AG04450 (cell line): ENCODE results near the gene SENP1. TPM values are rescaled to one million over a fixed set of nuclear protein-coding genes. Genes with fewer than 3 reads are reported as not detected.

ENCODE experiments used
- CTCF ChIA-PET: fragments of 300-600, 350-600 bp; formaldehyde crosslinking; extraction: SDS; loops from one replicate; lab custom pipeline; 2022; ENCODE audit warnings: antibody characterized with exemption, inconsistent platforms; lab: Charles Lee
- POLR2A ChIA-PET: fragments of 350-600 bp; formaldehyde crosslinking; extraction: SDS; loops from one replicate; lab custom pipeline; 2021; ENCODE audit warnings: antibody characterized with exemption, inconsistent platforms; lab: Yijun Ruan, JAX
- DNase-seq: peaks from one replicate; pipeline ENCODE4 v3.0.0-alpha.2; 2011; ENCODE audit warnings: low read depth, low spot score
- H3K27ac ChIP-seq: one replicate; pipeline ENCODE4 v1.5.1; 2012; ENCODE audit warnings: low read depth, low read length, control low read depth
- H3K27me3 ChIP-seq: one replicate; pipeline ENCODE4 v1.6.0; 2012; ENCODE audit warnings: low read length; ENCODE audit not compliant: control insufficient read depth, insufficient read depth
- H3K4me3 ChIP-seq: 2 replicates; pipeline ENCODE4 v1.5.1; 2011; ENCODE audit warnings: mild to moderate bottlenecking, low read depth, low read length, control low read depth
- H3K9me3 ChIP-seq: 2 replicates; pipeline ENCODE4 v1.5.1; 2012; ENCODE audit warnings: low read length; ENCODE audit not compliant: control insufficient read depth, insufficient read depth
- polyA plus RNA-seq: library from polyadenylated mRNA; depleted of rRNA; stranded (reverse); fragments of >200 nt; gene quantifications from 2 replicates; pipeline ENCODE4 v1.2.3, GENCODE V29; 2011
- TF ChIP-seq, protein P1 (sequence below): IDR thresholded peaks from 2 replicates; pipeline ENCODE4 v1.5.1; 2011; ENCODE audit warnings: low read depth, low read length, control low read depth, inconsistent platforms

Gene SENP1
- polyA plus RNA-seq, 1 experiment = 26.4 TPM

- TF ChIP-seq, protein P1, sequence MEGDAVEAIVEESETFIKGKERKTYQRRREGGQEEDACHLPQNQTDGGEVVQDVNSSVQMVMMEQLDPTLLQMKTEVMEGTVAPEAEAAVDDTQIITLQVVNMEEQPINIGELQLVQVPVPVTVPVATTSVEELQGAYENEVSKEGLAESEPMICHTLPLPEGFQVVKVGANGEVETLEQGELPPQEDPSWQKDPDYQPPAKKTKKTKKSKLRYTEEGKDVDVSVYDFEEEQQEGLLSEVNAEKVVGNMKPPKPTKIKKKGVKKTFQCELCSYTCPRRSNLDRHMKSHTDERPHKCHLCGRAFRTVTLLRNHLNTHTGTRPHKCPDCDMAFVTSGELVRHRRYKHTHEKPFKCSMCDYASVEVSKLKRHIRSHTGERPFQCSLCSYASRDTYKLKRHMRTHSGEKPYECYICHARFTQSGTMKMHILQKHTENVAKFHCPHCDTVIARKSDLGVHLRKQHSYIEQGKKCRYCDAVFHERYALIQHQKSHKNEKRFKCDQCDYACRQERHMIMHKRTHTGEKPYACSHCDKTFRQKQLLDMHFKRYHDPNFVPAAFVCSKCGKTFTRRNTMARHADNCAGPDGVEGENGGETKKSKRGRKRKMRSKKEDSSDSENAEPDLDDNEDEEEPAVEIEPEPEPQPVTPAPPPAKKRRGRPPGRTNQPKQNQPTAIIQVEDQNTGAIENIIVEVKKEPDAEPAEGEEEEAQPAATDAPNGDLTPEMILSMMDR = no peak
- Histone ChIP-seq H3K27me3 (peaks cover 92% of the 10 kb centered on the region), H3K9me3 (no peaks in the 10 kb centered on the region; the same call in 1 of the 2 replicates), H3K4me3 (peak within 1 kb of the TSS; percentile 25), H3K27ac (no peak within 1 kb of the TSS)
- ChIA-PET CTCF (no interaction called here), POLR2A (no interaction called here)
- no peak for DNase-seq
Observed at GRCh38 chr12:48004053-48004941, 101.6 kb downstream of the SENP1 start, which contains the start of gene COL2A1. Gene COL2A1 (minus strand): TSS chr12:48004476. CDS start chr12:48004321, 155 bp downstream.

DNA sequence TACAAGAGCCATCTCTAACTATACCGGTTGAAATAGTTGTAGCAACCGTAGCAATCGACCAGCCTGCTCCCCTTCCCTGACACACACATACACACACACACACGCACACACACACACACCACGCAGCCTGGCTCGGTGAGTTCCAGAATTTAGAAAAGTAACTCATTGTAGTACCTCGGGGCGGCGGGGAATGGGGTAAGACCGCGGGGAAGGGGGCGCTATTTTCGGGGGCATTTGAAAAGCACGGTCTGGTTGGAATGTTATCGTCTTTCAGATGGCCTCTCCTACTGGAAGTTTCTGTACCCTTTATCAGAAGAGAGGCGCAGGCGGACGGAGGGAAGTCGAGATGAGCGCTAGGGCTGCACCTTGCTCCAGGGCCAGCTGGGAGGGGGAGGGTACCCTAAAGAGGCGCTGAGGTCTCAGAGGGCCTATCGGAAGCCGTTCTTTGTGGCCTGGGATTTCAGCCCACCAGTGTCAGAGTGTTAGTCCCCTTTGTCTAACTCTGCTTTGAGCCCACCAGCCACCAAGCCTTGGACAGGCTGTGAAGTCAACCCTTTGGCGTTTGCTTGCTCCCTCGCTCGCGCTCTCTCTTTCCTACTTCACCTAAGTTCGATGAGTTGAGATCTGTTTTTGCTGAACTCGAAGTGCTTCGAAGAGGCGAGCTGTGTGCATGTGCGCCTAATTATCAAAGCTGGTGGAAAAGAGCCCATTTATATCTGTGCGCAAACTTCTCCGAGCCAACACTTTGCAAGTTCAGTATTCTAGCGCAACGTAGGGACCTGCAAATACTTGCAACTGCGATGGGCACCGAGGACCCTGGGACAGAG lies 102.4 kb downstream of the SENP1 start:
- CTCF ChIA-PET = interaction anchor here (0.5 kb wide), 1 partner anchor 213 kb away, joined by 3 read pairs; no protein-coding TSS in a partner anchor
- DNase-seq = no peak
- Histone ChIP-seq H3K27ac (no peak overlapping the region), H3K9me3 (no peaks in the 10 kb centered on the region; the same call in 1 of the 2 replicates), H3K27me3 (peaks cover 92% of the 10 kb centered on the region), H3K4me3 (no peak overlapping the region)
- TF ChIP-seq, protein P1 = 0 out of 2 replicates have a peak, but pooled peaks have one; percentile 1
- POLR2A ChIA-PET = no interaction called here

GRCh38 chr12:48002773-48003218 lies 103.1 kb downstream of the SENP1 start:
- 0 out of 2 replicates have a peak overlapping the region, but pooled peaks have one; percentile 17 for H3K4me3 ChIP-seq

GRCh38 chr12:48002414-48002730 lies 103.5 kb downstream of the SENP1 start:
- H3K4me3 ChIP-seq = peak overlapping the region; percentile 58
- POLR2A ChIA-PET = interaction anchor here (0.5 kb wide), 1 partner anchor 182 kb away, joined by 11 read pairs; no protein-coding TSS in a partner anchor
- H3K27me3 ChIP-seq = peaks cover 95% of the 10 kb centered on the region
- CTCF ChIA-PET = interaction anchor here (0.6 kb wide), 1 partner anchor 100 kb away, joined by 5 read pairs; no protein-coding TSS in a partner anchor
- no peak for DNase-seq
- TF ChIP-seq, protein P1 = no peak
- no peaks in the 10 kb centered on the region; the same call in 1 of the 2 replicates for H3K9me3 ChIP-seq
- no peak overlapping the region for H3K27ac ChIP-seq

More at GRCh38 chr12:48002773-48003218, 103.1 kb downstream of the SENP1 start:
- ChIA-PET CTCF (interaction anchor here (0.6 kb wide), 1 partner anchor 100 kb away, joined by 5 read pairs; no protein-coding TSS in a partner anchor), POLR2A (no interaction called here)
- peak overlapping the region; percentile 2 for H3K27ac ChIP-seq
- no peaks in the 10 kb centered on the region; the same call in 1 of the 2 replicates for H3K9me3 ChIP-seq
- no peak for DNase-seq
- TF ChIP-seq, protein P1 = no peak
- H3K27me3 ChIP-seq = peaks cover 95% of the 10 kb centered on the region
